GM12801 (cell line): Measurements from ENCODE around the gene SERPINE3.

ENCODE experiments used
- TF ChIP-seq, protein P1 (sequence below): IDR thresholded peaks from one replicate; pipeline ENCODE4 v1.5.1; 2011; ENCODE audit warnings: control low read depth; ENCODE audit not compliant: insufficient read length; ENCODE audit errors: extremely low read depth

The SERPINE3 gene

DNA sequence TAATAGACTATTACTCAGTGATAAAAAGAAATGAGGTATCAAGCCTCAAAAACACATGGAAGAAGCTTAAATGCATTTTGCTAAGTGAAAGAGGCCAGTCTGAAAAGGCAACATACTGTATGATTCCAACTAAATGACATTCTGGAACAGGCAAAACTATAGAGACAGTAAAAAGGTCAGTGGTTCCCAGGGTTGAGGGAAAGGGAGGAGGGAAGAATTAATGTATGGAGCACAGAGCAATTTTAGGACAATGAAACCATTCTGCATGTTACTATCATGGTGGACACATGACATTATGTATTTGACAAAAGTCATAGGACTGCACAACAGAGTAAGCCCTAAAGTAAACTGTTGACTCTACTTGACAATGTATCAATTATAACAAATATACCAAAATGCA is 5.7 kb upstream of the SERPINE3 start:
- TF ChIP-seq, protein P1, sequence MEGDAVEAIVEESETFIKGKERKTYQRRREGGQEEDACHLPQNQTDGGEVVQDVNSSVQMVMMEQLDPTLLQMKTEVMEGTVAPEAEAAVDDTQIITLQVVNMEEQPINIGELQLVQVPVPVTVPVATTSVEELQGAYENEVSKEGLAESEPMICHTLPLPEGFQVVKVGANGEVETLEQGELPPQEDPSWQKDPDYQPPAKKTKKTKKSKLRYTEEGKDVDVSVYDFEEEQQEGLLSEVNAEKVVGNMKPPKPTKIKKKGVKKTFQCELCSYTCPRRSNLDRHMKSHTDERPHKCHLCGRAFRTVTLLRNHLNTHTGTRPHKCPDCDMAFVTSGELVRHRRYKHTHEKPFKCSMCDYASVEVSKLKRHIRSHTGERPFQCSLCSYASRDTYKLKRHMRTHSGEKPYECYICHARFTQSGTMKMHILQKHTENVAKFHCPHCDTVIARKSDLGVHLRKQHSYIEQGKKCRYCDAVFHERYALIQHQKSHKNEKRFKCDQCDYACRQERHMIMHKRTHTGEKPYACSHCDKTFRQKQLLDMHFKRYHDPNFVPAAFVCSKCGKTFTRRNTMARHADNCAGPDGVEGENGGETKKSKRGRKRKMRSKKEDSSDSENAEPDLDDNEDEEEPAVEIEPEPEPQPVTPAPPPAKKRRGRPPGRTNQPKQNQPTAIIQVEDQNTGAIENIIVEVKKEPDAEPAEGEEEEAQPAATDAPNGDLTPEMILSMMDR, result no peak

DNA sequence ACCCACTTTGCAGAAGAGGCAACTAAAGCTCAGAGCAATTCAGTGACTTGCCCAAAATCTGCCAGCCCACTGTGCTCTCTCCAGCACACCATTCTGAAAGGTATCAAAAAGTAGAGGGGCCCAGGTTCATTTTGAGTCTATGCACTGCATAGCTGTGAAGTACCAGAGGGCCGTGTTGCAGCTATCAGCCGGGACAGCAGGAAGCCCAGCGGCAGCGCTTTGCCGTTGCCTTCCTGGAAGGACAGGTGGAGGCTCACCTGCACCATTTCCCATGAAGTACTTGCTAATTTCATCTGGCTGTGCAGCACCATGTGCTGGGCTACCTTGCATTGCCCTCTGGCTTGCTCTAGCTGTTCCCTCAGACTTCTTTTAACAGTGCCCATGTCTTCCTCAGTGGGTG is 2.7 kb upstream of the SERPINE3 start:
- TF ChIP-seq, protein P1, result no peak

DNA sequence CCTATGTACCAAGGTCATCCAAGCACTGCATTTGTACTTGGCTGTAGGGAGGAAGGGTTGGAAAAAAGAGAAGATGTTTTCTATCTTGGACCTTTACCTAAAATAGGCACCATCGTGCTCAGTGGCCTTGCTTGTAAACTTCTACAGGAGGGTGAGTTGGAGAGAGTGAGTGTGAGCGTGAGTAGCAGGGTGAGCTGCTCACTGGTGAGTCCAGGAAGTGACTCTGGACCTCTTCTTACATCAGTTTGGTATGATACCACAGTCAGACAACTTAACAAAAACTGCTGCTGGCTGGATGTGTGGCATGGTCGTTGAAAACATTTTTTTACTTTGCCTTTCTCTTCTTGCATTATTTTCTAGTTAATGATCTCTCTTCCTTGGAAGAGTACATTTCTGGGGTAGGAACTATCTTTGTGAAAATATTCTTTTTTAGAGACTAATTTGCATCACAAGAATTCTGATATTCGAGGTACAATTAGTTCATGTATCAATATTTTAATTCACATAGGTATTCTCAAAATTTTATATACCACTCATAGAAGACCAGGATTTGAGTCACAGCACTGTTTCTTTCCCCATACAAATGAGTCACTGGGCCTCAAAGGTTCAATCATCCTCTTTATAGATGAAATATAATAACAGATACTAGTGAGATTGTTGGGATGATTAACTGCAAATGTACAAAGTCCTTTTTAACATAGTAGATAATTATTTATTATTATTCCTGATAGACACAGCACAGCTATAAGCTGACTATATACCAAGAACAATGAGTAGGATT is 651 bp downstream of the SERPINE3 start:
- TF ChIP-seq, protein P1, result no peak

DNA sequence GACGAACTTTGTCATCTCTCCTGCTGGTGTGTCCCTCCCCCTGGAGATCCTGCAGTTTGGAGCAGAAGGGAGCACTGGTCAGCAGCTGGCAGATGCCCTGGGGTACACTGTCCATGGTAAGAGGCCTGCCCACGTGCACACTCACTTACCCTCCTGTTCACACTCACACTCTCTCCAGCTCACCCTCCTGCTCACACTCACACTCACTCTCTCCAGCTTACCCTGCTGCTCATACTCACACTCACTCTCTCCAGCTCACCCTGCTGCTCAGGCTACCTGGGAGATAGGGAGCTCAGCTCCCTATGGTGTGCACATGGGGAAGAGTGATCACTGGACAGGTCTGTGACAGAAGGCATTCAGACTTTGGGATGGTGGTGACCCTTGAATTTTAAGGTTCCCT is 1.7 kb downstream of the SERPINE3 start:
- TF ChIP-seq, protein P1, result no peak

- TF ChIP-seq, protein P1, result no peak
Observed at GRCh38 chr13:51341791-51342190, 2.3 kb downstream of the SERPINE3 start.

- TF ChIP-seq, protein P1, result no peak
Observed at GRCh38 chr13:51342706-51343105, 3.2 kb downstream of the SERPINE3 start.

DNA sequence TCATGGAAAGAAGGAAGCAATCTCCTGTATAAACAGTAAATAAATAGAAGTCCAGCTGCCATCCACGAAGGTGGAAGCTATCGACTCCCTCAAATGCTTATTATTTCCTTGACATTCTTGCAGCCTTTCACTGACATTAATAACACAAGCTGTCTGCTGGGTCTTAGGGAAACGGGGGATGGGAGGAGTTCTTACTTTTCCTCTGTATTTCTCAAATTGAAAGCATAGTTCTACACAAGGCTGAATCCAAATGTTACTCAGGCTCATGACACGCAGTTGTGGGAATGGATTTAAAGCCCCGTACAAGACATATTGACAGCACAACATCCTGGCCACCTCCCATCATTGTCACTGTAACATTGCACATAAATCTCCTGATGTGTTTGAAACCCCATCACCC is 4.0 kb downstream of the SERPINE3 start:
- TF ChIP-seq, protein P1, result no peak
